NCI-H2227 (cell line): ENCODE data around the gene NRBP1.

Experiments
- DNase-seq: peaks from one replicate; lab custom pipeline; 2025; ENCODE audit not compliant: unreplicated experiment; lab: John Stamatoyannopoulos, UW

NRBP1 gene

DNA sequence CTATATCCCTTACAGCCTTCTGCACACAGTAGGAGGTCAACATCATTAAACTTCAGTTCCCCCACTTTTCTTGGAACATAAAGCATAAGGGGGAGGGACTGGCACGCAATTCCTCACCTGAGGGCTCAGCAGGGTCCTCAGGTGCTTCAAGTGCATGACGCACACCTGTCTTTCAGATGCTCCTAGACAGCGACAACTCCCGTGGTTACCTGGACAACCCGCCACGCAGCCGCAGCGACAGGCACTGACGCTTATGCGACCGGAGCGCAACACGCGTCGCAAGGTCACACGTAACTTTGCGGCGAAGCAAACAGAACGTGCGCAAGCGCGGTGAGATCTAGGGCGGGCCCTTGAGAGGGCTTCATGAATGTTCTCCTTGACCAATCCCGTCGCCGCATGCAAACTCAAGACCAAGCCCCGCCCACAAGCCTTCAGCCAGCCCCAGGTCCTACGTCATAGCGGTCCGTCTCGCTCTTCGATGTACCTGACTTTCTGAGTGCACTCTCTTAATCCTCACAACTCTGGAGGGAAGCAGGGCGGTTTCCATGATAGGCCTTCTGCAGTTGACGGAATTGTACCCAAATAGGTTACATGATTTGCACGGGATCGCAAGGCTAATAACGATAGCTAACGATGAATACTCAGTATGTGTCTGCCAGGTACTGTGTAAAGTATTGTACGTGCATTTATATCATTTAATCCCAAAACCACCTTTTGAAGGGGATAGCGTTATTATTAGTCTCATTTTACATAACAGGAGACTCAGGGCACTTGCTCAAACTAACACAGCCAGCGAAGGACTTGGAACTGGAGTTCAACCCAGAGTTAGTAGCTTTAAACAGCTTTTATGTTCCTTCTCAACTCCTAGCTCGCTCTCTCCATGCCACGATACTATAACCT, 61.3 kb downstream of the NRBP1 start, which contains the start of gene IFT172:
Gene IFT172 (minus strand): TSS at position 246 of the 900 bp plus-strand sequence. CDS start 90 bp downstream, at position 156.
- DNase-seq, result peak; percentile 100
